Endothelial cell (in vitro differentiated cells): ENCODE measurements around the gene DNAAF8. TPM values are rescaled to one million over a fixed set of nuclear protein-coding genes. Genes with fewer than 3 reads are reported as not detected.

Experiments used
- DNase-seq: peaks from one replicate; pipeline ENCODE4 v3.0.0; 2021; ENCODE audit warnings: low spot score
- H3K27ac Mint-ChIP-seq: one replicate; pipeline ENCODE4 v1.8.0; 2021; ENCODE audit warnings: mixed read lengths, inconsistent platforms; ENCODE audit not compliant: unreplicated experiment
- H3K27me3 Mint-ChIP-seq: one replicate; pipeline ENCODE4 v1.8.0; 2021; ENCODE audit warnings: mild to moderate bottlenecking, moderate library complexity, mixed read lengths, inconsistent platforms; ENCODE audit not compliant: unreplicated experiment
- H3K36me3 Mint-ChIP-seq: one replicate; pipeline ENCODE4 v1.8.0; 2021; ENCODE audit warnings: mild to moderate bottlenecking, low read depth, mixed read lengths, inconsistent platforms; ENCODE audit not compliant: unreplicated experiment
- H3K4me1 Mint-ChIP-seq: one replicate; pipeline ENCODE4 v1.8.0; 2021; ENCODE audit warnings: mild to moderate bottlenecking, mixed read lengths, inconsistent platforms; ENCODE audit not compliant: unreplicated experiment
- H3K4me3 Mint-ChIP-seq: one replicate; pipeline ENCODE4 v1.8.0; 2021; ENCODE audit warnings: mild to moderate bottlenecking, mixed read lengths, inconsistent platforms; ENCODE audit not compliant: unreplicated experiment
- H3K9me3 Mint-ChIP-seq: one replicate; pipeline ENCODE4 v1.8.0; 2021; ENCODE audit warnings: mixed read lengths, inconsistent platforms; ENCODE audit not compliant: unreplicated experiment
- CTCF ChIP-seq: fragments of 200-600 bp; sonication (generic); IDR thresholded peaks from one replicate; pipeline ENCODE4 v1.5.0; 2021; ENCODE audit warnings: antibody characterized with exemption; ENCODE audit not compliant: unreplicated experiment
- total RNA-seq: library from RNA; stranded (reverse); fragmentation: NEBNext Ultra II Directional; extraction: Animal tissue kit (Norgen Biotek cat#: 25700); gene quantifications from one replicate; pipeline ENCODE4 v1.2.1, GENCODE V29; 2021; ENCODE audit not compliant: unreplicated experiment

Gene DNAAF8
- total RNA-seq, 1 donor from 2014 or later = 0.18 TPM

GRCh38 chr16:4689864-4690704, 44.3 kb upstream of the DNAAF8 start:
- no peak for TF ChIP-seq CTCF
- H3K9me3 Mint-ChIP-seq = no peaks in the 10 kb centered on the region
- no peaks in the 10 kb centered on the region for H3K4me1 Mint-ChIP-seq
- peaks cover 15% of the 10 kb centered on the region for H3K27me3 Mint-ChIP-seq
- no peak overlapping the region for H3K27ac Mint-ChIP-seq
- no peak for DNase-seq
- H3K4me3 Mint-ChIP-seq = no peak overlapping the region
- H3K36me3 Mint-ChIP-seq = peaks cover 13% of the 10 kb centered on the region

- H3K27ac Mint-ChIP-seq = no peak overlapping the region
- H3K4me3 Mint-ChIP-seq = peak overlapping the region; percentile 51
- TF ChIP-seq CTCF = no peak
- H3K36me3 Mint-ChIP-seq = peaks cover 11% of the 10 kb centered on the region
- peaks cover 13% of the 10 kb centered on the region for H3K27me3 Mint-ChIP-seq
- H3K4me1 Mint-ChIP-seq = no peaks in the 10 kb centered on the region
- no peaks in the 10 kb centered on the region for H3K9me3 Mint-ChIP-seq
- no peak for DNase-seq
These were observed 43.2 kb upstream of the DNAAF8 start for GRCh38 chr16:4690946-4691665.

GRCh38 chr16:4691666-4692412, 42.5 kb upstream of the DNAAF8 start:
- Mint-ChIP-seq H3K27ac (no peak overlapping the region), H3K27me3 (peaks cover 13% of the 10 kb centered on the region), H3K4me1 (no peaks in the 10 kb centered on the region), H3K36me3 (peaks cover 10% of the 10 kb centered on the region), H3K9me3 (no peaks in the 10 kb centered on the region), H3K4me3 (no peak overlapping the region)
- no peak for TF ChIP-seq CTCF
- DNase-seq = no peak

GRCh38 chr16:4692460-4693295, 41.7 kb upstream of the DNAAF8 start:
- Mint-ChIP-seq H3K9me3 (no peaks in the 10 kb centered on the region), H3K4me1 (no peaks in the 10 kb centered on the region), H3K4me3 (peak overlapping the region; percentile 77), H3K27me3 (peaks cover 11% of the 10 kb centered on the region), H3K36me3 (peaks cover 2% of the 10 kb centered on the region), H3K27ac (no peak overlapping the region)
- no peak for TF ChIP-seq CTCF
- DNase-seq = no peak
